A549 (cell line): ENCODE data around the gene POR. TPM values are rescaled to one million over a fixed set of nuclear protein-coding genes. Genes with fewer than 3 reads are reported as not detected.

Experiments used
- ATOH8 ChIP-seq: fragments of 250-450 bp; sonication (Bioruptor Pico); IDR thresholded peaks from 2 replicates; pipeline ENCODE4 v1.5.0; 2020; ENCODE audit warnings: low read depth, mild to moderate bottlenecking, moderate library complexity
- BCL3 ChIP-seq: fragments of >200 bp; sonication (Bioruptor Twin); formaldehyde crosslinking; IDR thresholded peaks from 3 replicates; pipeline ENCODE4 v1.6.1; 2016
- CEBPB ChIP-seq, 2 experiments: fragments of >200 bp in 1 of 2; sonication (Bioruptor Twin) in 1 of 2; formaldehyde crosslinking in 1 of 2; IDR thresholded peaks; 2 replicates each; pipeline ENCODE4 v1.6.1; 2012 to 2016
- EHF ChIP-seq: fragments of 250-450 bp; sonication (Bioruptor Pico); IDR thresholded peaks from 2 replicates; pipeline ENCODE4 v1.5.0; 2020; ENCODE audit warnings: mild to moderate bottlenecking
- ELK1 ChIP-seq: fragments of 150-350 bp; IDR thresholded peaks from 2 replicates; pipeline ENCODE4 v1.6.1; 2014; ENCODE audit warnings: low read depth, mild to moderate bottlenecking, low read length
- EP300 ChIP-seq, 2 experiments: fragments of >200 bp; sonication (Bioruptor Twin); formaldehyde crosslinking; IDR thresholded peaks; 2 replicates in 1 of 2; 3 replicates in 1 of 2; pipeline ENCODE4 v1.6.1; 2016 to 2017
- ESRRA ChIP-seq: fragments of 150-350 bp; IDR thresholded peaks from 2 replicates; pipeline ENCODE4 v1.6.1; 2014; ENCODE audit warnings: mild to moderate bottlenecking, low read length, borderline replicate concordance
- FOSL2 ChIP-seq, 2 experiments: fragments of 450-650 bp in 1 of 2; fragments of >200 bp in 1 of 2; sonication (Bioruptor Twin) in 1 of 2; formaldehyde crosslinking; IDR thresholded peaks; 2 replicates each; pipeline versions ENCODE4 v1.5.0 to v1.6.1; 2016 to 2020; ENCODE audit warnings: mild to moderate bottlenecking in 1 of 2, moderate library complexity in 1 of 2
- FOXS1 ChIP-seq: fragments of 250-450 bp; sonication (Bioruptor Pico); IDR thresholded peaks from 2 replicates; pipeline ENCODE4 v1.5.0; 2020; ENCODE audit warnings: mild to moderate bottlenecking, moderate library complexity
- GATA3 ChIP-seq: IDR thresholded peaks from 2 replicates; pipeline ENCODE4 v1.6.1; 2012; ENCODE audit warnings: borderline replicate concordance
- HDAC2 ChIP-seq: fragments of 200-600 bp; sonication (generic); IDR thresholded peaks from 2 replicates; pipeline ENCODE4 v1.6.1; 2016
- HEYL ChIP-seq: fragments of 250-450 bp; sonication (Bioruptor Pico); IDR thresholded peaks from 2 replicates; pipeline ENCODE4 v1.8.0; 2021; ENCODE audit warnings: mild to moderate bottlenecking, moderate library complexity
- HMGXB4 ChIP-seq: fragments of 250-450 bp; sonication (Bioruptor Pico); IDR thresholded peaks from 2 replicates; pipeline ENCODE4 v1.5.0; 2021; ENCODE audit warnings: mild to moderate bottlenecking, moderate library complexity, borderline replicate concordance
- JUNB ChIP-seq: fragments of >200 bp; sonication (Bioruptor Twin); formaldehyde crosslinking; IDR thresholded peaks from 2 replicates; pipeline ENCODE4 v1.6.1; 2016
- KDM1A ChIP-seq: fragments of 200-600 bp; sonication (generic); IDR thresholded peaks from 2 replicates; pipeline ENCODE4 v1.6.1; 2016; ENCODE audit warnings: low read depth, mild to moderate bottlenecking
- MAFK ChIP-seq: fragments of 450-650 bp; IDR thresholded peaks from 2 replicates; pipeline ENCODE4 v1.6.1; 2014; ENCODE audit not compliant: partially characterized antibody
- MYC ChIP-seq: IDR thresholded peaks from 2 replicates; pipeline ENCODE4 v1.6.1; 2012; ENCODE audit warnings: mild to moderate bottlenecking, inconsistent platforms, low read length, improper control_type of control experiment, borderline replicate concordance
- NR3C1 ChIP-seq: fragments of >200 bp; sonication (Bioruptor Twin); formaldehyde crosslinking; IDR thresholded peaks from 3 replicates; pipeline ENCODE4 v1.6.1; 2017
- PHF8 ChIP-seq: fragments of 200-600 bp; sonication (generic); IDR thresholded peaks from 2 replicates; pipeline ENCODE4 v1.6.1; 2016; ENCODE audit warnings: low read depth, mild to moderate bottlenecking, antibody characterized with exemption, moderate library complexity, borderline replicate concordance
- POLR2A ChIP-seq: IDR thresholded peaks from 2 replicates; pipeline ENCODE4 v1.6.1; 2012; ENCODE audit warnings: mild to moderate bottlenecking, low read length
- POLR2AphosphoS2 ChIP-seq: conservative IDR thresholded peaks from 2 replicates; pipeline ENCODE4 v1.6.1; 2012; ENCODE audit warnings: low read length, improper control_type of control experiment, inconsistent platforms
- RNF2 ChIP-seq: fragments of 200-600 bp; sonication (generic); IDR thresholded peaks from 2 replicates; pipeline ENCODE4 v1.6.1; 2016; ENCODE audit warnings: low read depth, mild to moderate bottlenecking, antibody characterized with exemption, moderate library complexity, borderline replicate concordance
- SMC3 ChIP-seq: fragments of >200 bp; sonication (Bioruptor Twin); formaldehyde crosslinking; IDR thresholded peaks from 3 replicates; pipeline ENCODE4 v1.6.1; 2018; ENCODE audit warnings: inconsistent platforms
- TP53 ChIP-seq: fragments of 250-450 bp; sonication (Bioruptor Pico); IDR thresholded peaks from 2 replicates; pipeline ENCODE4 v1.5.0; 2021; ENCODE audit warnings: mild to moderate bottlenecking, moderate library complexity
- ZC3H11A ChIP-seq: fragments of 450-650 bp; IDR thresholded peaks from 2 replicates; pipeline ENCODE4 v1.6.1; 2014; ENCODE audit warnings: antibody characterized with exemption, mild to moderate bottlenecking
- ZNF302 ChIP-seq: fragments of 250-450 bp; sonication (Bioruptor Pico); IDR thresholded peaks from 2 replicates; pipeline ENCODE4 v1.9.0; 2021; ENCODE audit warnings: inconsistent platforms, mild to moderate bottlenecking, moderate library complexity
- polyA plus RNA-seq, 4 experiments: library from polyadenylated mRNA; depleted of rRNA in 3 of 4; stranded (reverse); fragments of >200 nt; fragmentation: RNase III in 1 of 4; extraction: RNeasy Plus Mini Kit Qiagen cat#74134 plus additional on column Dnase treatment in 1 of 4; gene quantifications; 2 replicates in 3 of 4; 3 replicates in 1 of 4; pipeline ENCODE4 v1.2.3, GENCODE V29; 2011 to 2017

Gene POR
- polyA plus RNA-seq, 2 of the 4 experiments (the other 2 are of a cell fraction): 71.1 to 109 TPM

GRCh38 chr7:75914655-75915415 lies at the start of gene POR (continued):
- no peak for TF ChIP-seq ZNF302 (CRISPR knock-in tag)
- TF ChIP-seq CEBPB (IDR thresholded peaks at IDR 0.05): no peak; a peak in 1 of 4 replicates
- peak; percentile 90 for TF ChIP-seq MYC
- TF ChIP-seq EHF (CRISPR knock-in tag): no peak
- TF ChIP-seq ZC3H11A: no peak
- TF ChIP-seq KDM1A: no peak
- no peak for TF ChIP-seq HDAC2
- TF ChIP-seq SMC3: peak; percentile 23; the same call in 2 of the 3 replicates
- no peak for TF ChIP-seq TP53 (CRISPR knock-in tag)
- TF ChIP-seq HEYL: no peak
- peak; percentile 93 for TF ChIP-seq GATA3
- no peak for TF ChIP-seq MAFK
- no peak for TF ChIP-seq RNF2
- TF ChIP-seq ATOH8: 0 out of 2 replicates have a peak, but pooled peaks have one; percentile 23
- no peak for TF ChIP-seq ELK1
- TF ChIP-seq NR3C1: no peak
- no peak for TF ChIP-seq FOSL2 (IDR thresholded peaks at IDR 0.05)
- no peak for TF ChIP-seq FOSL2 (CRISPR knock-in tag; IDR thresholded peaks at IDR 0.05)
- peak; percentile 98 for TF ChIP-seq BCL3
- TF ChIP-seq ESRRA: no peak
- peak; percentile 96 for TF ChIP-seq POLR2A
- no peak for TF ChIP-seq FOXS1 (CRISPR knock-in tag)
- TF ChIP-seq PHF8: peak; percentile 97
- no peak for TF ChIP-seq POLR2AphosphoS2
- TF ChIP-seq EP300 (IDR thresholded peaks at IDR 0.05): no peak; a peak in 1 of 5 replicates
- 0 out of 2 replicates have a peak, but pooled peaks have one; percentile 12 for TF ChIP-seq JUNB
- TF ChIP-seq HMGXB4 (CRISPR knock-in tag): no peak
